GM18517 (cell line): ENCODE measurements around the gene SPHK1.

Experiments
- ATAC-seq: cut with Tn5 transposase; IDR thresholded peaks from one replicate; pipeline ENCODE4 v1.9.1; 2021; ENCODE audit warnings: mild to moderate bottlenecking, moderate library complexity; ENCODE audit not compliant: unreplicated experiment

The SPHK1 gene

DNA sequence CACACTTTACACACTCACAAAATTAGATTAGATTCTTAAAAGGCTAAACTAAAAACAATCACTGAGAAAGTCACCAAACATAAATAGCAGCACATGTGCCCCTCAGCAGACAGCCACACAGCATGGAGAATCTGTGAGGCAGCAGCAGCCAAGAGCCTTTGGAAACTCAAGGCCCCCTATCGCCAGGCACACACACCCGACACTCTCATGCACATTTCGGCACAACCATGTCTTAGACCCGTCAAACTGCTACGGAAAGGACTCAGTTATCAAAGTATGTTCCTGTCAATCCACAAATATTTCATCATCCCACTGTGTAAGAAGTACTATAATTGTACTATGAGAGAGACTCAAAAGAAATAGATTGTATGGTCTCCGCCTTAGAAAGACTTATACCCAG lies 47.6 kb downstream of the SPHK1 start:
- ATAC-seq = no peak

DNA sequence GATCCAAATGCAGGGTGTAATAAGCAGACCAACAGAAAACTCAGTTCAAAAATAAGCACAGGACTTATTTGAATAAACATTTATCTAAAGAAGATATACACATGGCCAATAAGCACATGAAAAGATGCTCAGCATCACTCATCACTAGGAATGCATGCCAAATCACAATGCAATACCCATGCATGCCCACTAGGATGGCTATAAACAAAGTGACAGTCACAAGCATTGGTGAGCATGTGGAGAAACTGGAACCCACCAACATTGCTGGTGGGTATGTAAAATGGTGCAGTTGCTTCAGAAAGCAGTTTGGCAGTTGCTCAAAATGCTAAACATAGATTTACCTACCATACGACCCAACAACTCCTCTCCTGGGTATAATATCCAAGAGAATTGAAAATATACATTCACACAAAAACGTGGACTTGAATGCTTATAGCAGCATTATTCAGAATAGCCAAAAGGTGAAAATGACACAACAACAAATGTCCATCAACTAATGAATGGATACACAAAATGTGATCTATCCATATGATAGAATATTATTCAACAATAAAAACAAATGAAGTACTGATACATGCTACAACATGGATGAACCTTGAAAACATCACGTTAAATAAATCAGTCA lies 48.4 kb downstream of the SPHK1 start:
- ATAC-seq = no peak

- no peak for ATAC-seq
Measured at GRCh38 chr17:76433693-76434092, 49.3 kb downstream of the SPHK1 start.

GRCh38 chr17:76434870-76435269 lies 50.5 kb downstream of the SPHK1 start:
- no peak for ATAC-seq

DNA sequence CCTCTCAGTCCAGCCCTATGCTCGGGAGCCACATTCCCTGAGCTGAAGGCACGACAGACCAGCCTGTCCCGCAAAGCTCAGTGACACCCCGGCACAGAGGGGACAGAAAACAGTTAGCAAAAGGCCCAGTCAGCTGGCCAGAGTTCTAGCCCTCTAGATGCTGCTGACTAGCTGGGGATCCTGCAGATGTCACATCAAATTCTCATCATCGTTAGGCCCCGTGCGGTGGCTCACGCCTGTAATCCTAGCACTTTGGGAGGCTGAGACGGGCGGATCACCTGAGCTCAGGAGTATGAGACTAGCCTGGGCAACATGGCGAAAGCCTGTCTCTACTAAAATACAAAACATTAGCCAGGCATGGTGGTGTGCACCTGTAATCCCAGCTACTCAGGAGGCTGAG lies 51.3 kb downstream of the SPHK1 start:
- no peak for ATAC-seq
